A673 (cell line): ENCODE measurements around the gene DPF3. TPM values are rescaled to one million over a fixed set of nuclear protein-coding genes. Genes with fewer than 3 reads are reported as not detected.

Experiments
- BruUV-seq: library from RNA; stranded (reverse); fragments of 400-500 nt; replicated peaks from 2 replicates; lab custom pipeline; 2021; lab: Mats Ljungman, UMichigan
- CTCF ChIA-PET: fragments of 300-600 bp; sonication (Branson Sonifier 250); formaldehyde crosslinking; loops from one replicate; lab custom pipeline; 2022; ENCODE audit warnings: antibody characterized with exemption; lab: Charles Lee
- POLR2A ChIA-PET: fragments of 300-600 bp; sonication (Branson Sonifier 250); formaldehyde crosslinking; loops from one replicate; lab custom pipeline; 2022; ENCODE audit warnings: antibody characterized with exemption; ENCODE audit not compliant: low non-redundant PET; lab: Charles Lee
- DNase-seq: peaks from one replicate; pipeline ENCODE4 v3.0.0-alpha.2; 2015; ENCODE audit warnings: low spot score
- H3K27ac ChIP-seq: fragments of 200-600 bp; sonication (generic); 2 replicates; pipeline ENCODE4 v1.5.1; 2016; ENCODE audit warnings: mixed run types, low read depth, mild to moderate bottlenecking, mixed read lengths, antibody characterized with exemption, low read length; ENCODE audit not compliant: poor library complexity, severe bottlenecking
- H3K27me3 ChIP-seq: fragments of 200-600 bp; sonication (generic); replicated peaks from 2 replicates; pipeline ENCODE4 v1.6.1; 2017; ENCODE audit warnings: mixed run types, low read depth, mild to moderate bottlenecking, mixed read lengths, antibody characterized with exemption, low read length; ENCODE audit not compliant: insufficient read depth, poor library complexity
- H3K36me3 ChIP-seq: fragments of 200-600 bp; sonication (generic); 2 replicates; pipeline ENCODE4 v1.6.1; 2016; ENCODE audit warnings: mixed run types, mild to moderate bottlenecking, mixed read lengths, antibody characterized with exemption, low read length; ENCODE audit not compliant: insufficient read depth, poor library complexity, severe bottlenecking
- H3K4me1 ChIP-seq: fragments of 200-600 bp; sonication (generic); 2 replicates; pipeline ENCODE4 v1.6.1; 2017; ENCODE audit warnings: mixed run types, mild to moderate bottlenecking, mixed read lengths, antibody characterized with exemption, low read length; ENCODE audit not compliant: insufficient read depth, poor library complexity, severe bottlenecking
- H3K4me3 ChIP-seq: fragments of 200-600 bp; sonication (generic); 2 replicates; pipeline ENCODE4 v1.5.1; 2016; ENCODE audit warnings: low read depth, mixed run types, mild to moderate bottlenecking, mixed read lengths, low read length; ENCODE audit not compliant: poor library complexity, severe bottlenecking
- H3K9me3 ChIP-seq: fragments of 200-600 bp; sonication (generic); 2 replicates; pipeline ENCODE4 v1.6.1; 2016; ENCODE audit warnings: mixed run types, low read depth, mild to moderate bottlenecking, mixed read lengths, antibody characterized with exemption, low read length; ENCODE audit not compliant: poor library complexity, severe bottlenecking
- EZH2 ChIP-seq: fragments of 200-600 bp; sonication (generic); IDR thresholded peaks from 2 replicates; pipeline ENCODE4 v1.6.1; 2017; ENCODE audit warnings: borderline replicate concordance, low read depth, mild to moderate bottlenecking, mixed read lengths, antibody characterized with exemption, low read length; ENCODE audit not compliant: poor library complexity, severe bottlenecking
- intact Hi-C: fragments of 100-400 bp; cut with micrococcal nuclease; formaldehyde crosslinking; loops from one replicate; pipeline ENCODE4 v1.10.0; 2022; ENCODE audit not compliant: unreplicated experiment
- total RNA-seq: library from RNA; stranded (reverse); gene quantifications from 2 replicates; pipeline ENCODE4 v1.2.3, GENCODE V29; 2021
- TF ChIP-seq, protein P1 (sequence below): fragments of 300-800, 200-600 bp; sonication (generic); conservative IDR thresholded peaks from 2 replicates; pipeline ENCODE4 v1.5.1; 2017; ENCODE audit warnings: low read depth, mild to moderate bottlenecking, antibody characterized with exemption, low read length, moderate library complexity, mixed read lengths

Gene DPF3
- total RNA-seq, 1 experiment from 2014 or later: 15.7 TPM

DNA sequence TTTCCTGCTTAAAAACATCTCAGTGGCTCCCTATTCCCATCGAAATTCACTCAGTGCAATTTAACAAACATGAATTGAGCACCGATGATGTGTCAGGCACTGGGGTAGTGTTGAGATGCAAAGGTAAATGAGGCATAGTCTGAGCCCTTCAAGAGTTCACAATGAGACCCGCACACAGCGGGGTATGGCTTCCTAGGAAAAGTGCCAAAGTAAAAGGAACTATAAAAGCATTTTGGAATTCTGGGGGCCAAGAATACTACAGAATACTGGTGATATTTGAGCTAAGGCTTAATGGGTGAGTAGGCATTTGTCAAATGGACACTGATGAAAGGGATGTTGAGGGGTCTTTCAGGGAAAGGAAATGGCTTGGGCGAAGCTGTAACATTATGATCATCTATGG is 315.4 kb downstream of the DPF3 start:
- no peak overlapping the region for H3K27ac ChIP-seq
- H3K9me3 ChIP-seq: no peaks in the 10 kb centered on the region
- no peak for DNase-seq
- no TSS peak for BruUV-seq
- peaks cover 8% of the 10 kb centered on the region for H3K4me1 ChIP-seq
- H3K27me3 ChIP-seq: no peaks in the 10 kb centered on the region
- ChIA-PET CTCF (no interaction called here), POLR2A (no interaction called here)
- intact Hi-C loops: no loop called here
- H3K36me3 ChIP-seq: no peaks in the 10 kb centered on the region
- H3K4me3 ChIP-seq: no peak overlapping the region
- TF ChIP-seq EZH2: no peak
- TF ChIP-seq, protein P1, sequence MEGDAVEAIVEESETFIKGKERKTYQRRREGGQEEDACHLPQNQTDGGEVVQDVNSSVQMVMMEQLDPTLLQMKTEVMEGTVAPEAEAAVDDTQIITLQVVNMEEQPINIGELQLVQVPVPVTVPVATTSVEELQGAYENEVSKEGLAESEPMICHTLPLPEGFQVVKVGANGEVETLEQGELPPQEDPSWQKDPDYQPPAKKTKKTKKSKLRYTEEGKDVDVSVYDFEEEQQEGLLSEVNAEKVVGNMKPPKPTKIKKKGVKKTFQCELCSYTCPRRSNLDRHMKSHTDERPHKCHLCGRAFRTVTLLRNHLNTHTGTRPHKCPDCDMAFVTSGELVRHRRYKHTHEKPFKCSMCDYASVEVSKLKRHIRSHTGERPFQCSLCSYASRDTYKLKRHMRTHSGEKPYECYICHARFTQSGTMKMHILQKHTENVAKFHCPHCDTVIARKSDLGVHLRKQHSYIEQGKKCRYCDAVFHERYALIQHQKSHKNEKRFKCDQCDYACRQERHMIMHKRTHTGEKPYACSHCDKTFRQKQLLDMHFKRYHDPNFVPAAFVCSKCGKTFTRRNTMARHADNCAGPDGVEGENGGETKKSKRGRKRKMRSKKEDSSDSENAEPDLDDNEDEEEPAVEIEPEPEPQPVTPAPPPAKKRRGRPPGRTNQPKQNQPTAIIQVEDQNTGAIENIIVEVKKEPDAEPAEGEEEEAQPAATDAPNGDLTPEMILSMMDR: no peak

DNA sequence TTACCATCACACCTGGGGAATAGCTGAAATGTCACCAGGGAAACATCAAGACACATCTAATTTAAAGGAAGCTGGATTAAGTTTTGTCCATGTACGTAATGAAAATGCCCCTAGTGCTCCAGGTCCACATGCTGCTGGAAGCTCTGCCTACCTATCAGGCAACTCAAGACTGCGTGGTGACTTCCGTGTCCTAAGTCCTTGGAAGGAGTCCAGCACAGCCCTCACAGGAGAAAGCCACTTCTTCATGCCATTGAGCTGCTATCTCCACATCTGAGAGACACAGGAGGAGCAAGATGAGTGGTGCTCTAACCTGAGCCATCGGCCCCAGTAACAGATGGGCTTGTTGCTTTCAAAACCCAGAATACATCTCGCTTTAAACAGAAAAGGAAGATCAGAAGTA is 316.4 kb downstream of the DPF3 start:
- POLR2A ChIA-PET: no interaction called here
- Histone ChIP-seq H3K4me3 (no peak overlapping the region), H3K9me3 (no peaks in the 10 kb centered on the region), H3K36me3 (no peaks in the 10 kb centered on the region), H3K27me3 (no peaks in the 10 kb centered on the region), H3K27ac (no peak overlapping the region), H3K4me1 (peaks cover 7% of the 10 kb centered on the region)
- no peak for DNase-seq
- BruUV-seq: no TSS peak
- intact Hi-C loops: no loop called here
- no peak for TF ChIP-seq EZH2
- TF ChIP-seq, protein P1: no peak
- CTCF ChIA-PET: no interaction called here

DNA sequence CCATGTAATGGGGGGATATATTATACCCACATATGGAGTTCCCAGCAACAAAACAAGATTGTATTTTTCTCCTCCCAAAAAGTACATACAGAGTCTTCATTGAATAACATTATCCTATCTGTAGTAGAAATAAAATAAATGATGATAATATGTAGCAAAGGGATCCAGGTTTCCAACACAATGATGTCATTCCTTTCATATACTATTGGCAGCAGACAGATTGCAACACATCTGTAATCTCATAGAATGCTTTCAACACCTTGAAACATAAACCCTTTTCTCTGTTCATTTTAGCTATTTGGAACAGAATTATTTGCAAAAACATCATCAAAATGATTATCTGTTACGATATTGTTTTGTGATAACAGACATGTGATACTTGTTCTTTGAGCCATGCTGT is 317.6 kb downstream of the DPF3 start:
- POLR2A ChIA-PET: no interaction called here
- Histone ChIP-seq H3K9me3 (no peaks in the 10 kb centered on the region), H3K36me3 (no peaks in the 10 kb centered on the region), H3K27ac (no peak overlapping the region), H3K27me3 (no peaks in the 10 kb centered on the region), H3K4me1 (peaks cover 7% of the 10 kb centered on the region), H3K4me3 (no peak overlapping the region)
- BruUV-seq: no TSS peak
- intact Hi-C loops: no loop called here
- no peak for DNase-seq
- TF ChIP-seq, protein P1: no peak
- TF ChIP-seq EZH2: no peak
- CTCF ChIA-PET: no interaction called here
